HepG2 (cell line): ENCODE data around the gene EGR2. TPM values are rescaled to one million over a fixed set of nuclear protein-coding genes. Genes with fewer than 3 reads are reported as not detected.

ENCODE experiments used
- ATAC-seq: fragments of 200-7000 bp; cut with Tn5 transposase; 3 replicates; pipeline ENCODE4 v1.9.1; 2020; ENCODE audit warnings: mild to moderate bottlenecking, moderate library complexity
- BruUV-seq: library from RNA; stranded (reverse); fragments of 400-500 nt; replicated peaks from 2 replicates; lab custom pipeline; 2021; lab: Mats Ljungman, UMichigan
- CTCF ChIA-PET: fragments of 300-600 bp; formaldehyde crosslinking; extraction: SDS; loops from one replicate; lab custom pipeline; 2021; ENCODE audit warnings: low total read pairs, inconsistent platforms, low intra/inter-chr PET ratio; lab: Yijun Ruan, JAX
- POLR2A ChIA-PET: fragments of 350-600 bp; sonication (Branson Sonifier 250); formaldehyde crosslinking; loops from one replicate; lab custom pipeline; 2020; ENCODE audit warnings: antibody characterized with exemption, inconsistent platforms; lab: Yijun Ruan, JAX
- DNase-seq: peaks from one replicate; pipeline ENCODE4 v3.0.0-alpha.2; 2015; ENCODE audit warnings: low spot score
- FAIRE-seq: peaks from 3 replicates; lab custom pipeline; 2011; peaks lifted over from hg19 to GRCh38; lab: Jason Lieb, UNC
- H2AFZ ChIP-seq: one replicate; pipeline ENCODE4 v1.6.1; 2011; ENCODE audit warnings: low read length, inconsistent platforms
- H3K27ac ChIP-seq: fragments of 300-600 bp; 3 replicates; pipeline ENCODE4 v1.8.0; 2011; ENCODE audit warnings: mixed run types, mild to moderate bottlenecking, mixed read lengths, low read length, inconsistent platforms; ENCODE audit not compliant: insufficient read depth; ENCODE audit errors: extremely low read length
- H3K27me3 ChIP-seq, 2 experiments: fragments of 200-600 bp in 1 of 2; 2 replicates in 1 of 2; 3 replicates in 1 of 2; pipeline versions ENCODE4 v1.6.0 to v1.8.0; 2011; ENCODE audit warnings: low read length in 2 of 2, mild to moderate bottlenecking in 2 of 2, moderate library complexity in 2 of 2, inconsistent platforms in 1 of 2; ENCODE audit not compliant: insufficient read depth in 2 of 2, control insufficient read depth in 1 of 2
- H3K36me3 ChIP-seq, 2 experiments: fragments of 200-600 bp in 1 of 2; replicated peaks in 1 of 2; 2 replicates in 1 of 2; 3 replicates in 1 of 2; pipeline versions ENCODE4 v1.5.1 to v1.8.0; 2011; ENCODE audit warnings: low read length in 2 of 2, inconsistent platforms in 1 of 2; ENCODE audit not compliant: insufficient read depth in 2 of 2, control insufficient read depth in 1 of 2
- H3K4me1 ChIP-seq: 2 replicates; pipeline ENCODE4 v1.5.1; 2012; ENCODE audit warnings: low read length, inconsistent platforms; ENCODE audit not compliant: insufficient read depth
- H3K4me2 ChIP-seq: 2 replicates; pipeline ENCODE4 v1.6.0; 2011; ENCODE audit warnings: low read depth, low read length, inconsistent platforms
- H3K4me3 ChIP-seq, 3 experiments: fragments of 200-600 bp in 1 of 3; sonication (generic), shearing (Covaris generic) in 1 of 3; replicated peaks in 1 of 3; 2 replicates each; pipeline ENCODE4 v1.5.1; 2011 to 2016; ENCODE audit warnings: low read length in 3 of 3, inconsistent platforms in 2 of 3, low read depth in 2 of 3, mild to moderate bottlenecking in 2 of 3, control low read depth in 1 of 3, mixed read lengths in 1 of 3; ENCODE audit not compliant: insufficient read depth in 1 of 3
- H3K79me2 ChIP-seq: one replicate; pipeline ENCODE4 v1.6.1; 2011; ENCODE audit warnings: low read length, inconsistent platforms; ENCODE audit not compliant: insufficient read depth
- H3K9ac ChIP-seq: 2 replicates; pipeline ENCODE4 v1.6.0; 2011; ENCODE audit warnings: mild to moderate bottlenecking, low read depth, low read length, inconsistent platforms; ENCODE audit not compliant: insufficient read depth
- H3K9me3 ChIP-seq: 2 replicates; pipeline ENCODE4 v1.5.1; 2012; ENCODE audit warnings: mild to moderate bottlenecking, low read length
- H4K20me1 ChIP-seq: 2 replicates; pipeline ENCODE4 v1.6.0; 2011; ENCODE audit warnings: inconsistent platforms, mild to moderate bottlenecking, low read length, moderate library complexity; ENCODE audit not compliant: insufficient read depth
- HNRNPL ChIP-seq: fragments of 200-400 bp; formaldehyde crosslinking; IDR thresholded peaks from 2 replicates; pipeline ENCODE4 v1.6.1; 2017; ENCODE audit warnings: mild to moderate bottlenecking, low read depth, low read length
- MLXIP ChIP-seq: sonication (generic); formaldehyde crosslinking; IDR thresholded peaks from 2 replicates; pipeline ENCODE4 v1.9.0; 2021; ENCODE audit warnings: missing genetic modification reagents, borderline replicate concordance
- NFKB2 ChIP-seq: sonication (generic); formaldehyde crosslinking; IDR thresholded peaks from 2 replicates; pipeline ENCODE4 v1.4.0; 2020; ENCODE audit warnings: missing genetic modification reagents, borderline replicate concordance
- NFRKB ChIP-seq: fragments of 450-650 bp; IDR thresholded peaks from 2 replicates; pipeline ENCODE4 v1.6.1; 2017
- NR3C1 ChIP-seq: sonication (generic); formaldehyde crosslinking; IDR thresholded peaks from 2 replicates; pipeline ENCODE4 v1.4.0; 2020; ENCODE audit warnings: missing genetic modification reagents
- PLSCR1 ChIP-seq: sonication (generic); formaldehyde crosslinking; IDR thresholded peaks from 2 replicates; pipeline ENCODE4 v1.5.0; 2020; ENCODE audit warnings: missing genetic modification reagents, mild to moderate bottlenecking, borderline replicate concordance
- SALL2 ChIP-seq: sonication (generic); formaldehyde crosslinking; IDR thresholded peaks from 2 replicates; pipeline ENCODE4 v1.8.1; 2023; ENCODE audit warnings: mild to moderate bottlenecking, missing genetic modification reagents, inconsistent platforms
- SIX1 ChIP-seq: sonication (generic); formaldehyde crosslinking; IDR thresholded peaks from 2 replicates; pipeline ENCODE4 v1.4.0; 2020; ENCODE audit warnings: missing genetic modification reagents, borderline replicate concordance
- SRF ChIP-seq: IDR thresholded peaks from 2 replicates; pipeline ENCODE4 v1.6.1; 2011; ENCODE audit warnings: mild to moderate bottlenecking, low read depth, low read length, moderate library complexity
- TEAD2 ChIP-seq: sonication (generic); formaldehyde crosslinking; IDR thresholded peaks from 2 replicates; pipeline ENCODE4 v1.9.0; 2021; ENCODE audit warnings: missing genetic modification reagents
- ZNF503 ChIP-seq: sonication (generic); formaldehyde crosslinking; IDR thresholded peaks from 2 replicates; pipeline ENCODE4 v1.4.0; 2020; ENCODE audit warnings: missing genetic modification reagents
- WGBS: methylation state at CpG from one replicate; pipeline ENCODE4 v1.1.6; 2017; ENCODE audit warnings: low lambda C conversion rate; 5-methylcytosine and 5-hydroxymethylcytosine counted together
- in situ Hi-C: cut with HindIII; loops from 2 replicates; pipeline ENCODE4 v1.10.0; 2017; ENCODE audit warnings: low pct_unique_long_range_greater_than_20kb; ENCODE audit not compliant: extremely low pct_ligation_motif_present
- intact Hi-C: fragments of 100-400 bp; cut with micrococcal nuclease; formaldehyde crosslinking; loops from one replicate; pipeline ENCODE4 v1.10.0; 2022; ENCODE audit not compliant: unreplicated experiment
- polyA plus RNA-seq, 8 experiments: library from polyadenylated mRNA; depleted of rRNA in 3 of 8; stranded (reverse) in 7 of 8; unstranded in 1 of 8; fragments of >200 nt; fragmentation: Illumina TruSeq in 4 of 8; extraction: Trizol in 4 of 8; gene quantifications; 2 replicates each; pipeline versions ENCODE4 v1.2.1 to v1.2.3, GENCODE V29; 2011 to 2016; ENCODE audit warnings: low read depth in 4 of 8, missing spikeins in 1 of 8, mixed read lengths in 1 of 8; ENCODE audit not compliant: insufficient read depth in 1 of 8
- total RNA-seq, 5 experiments: library from RNA; depleted of rRNA; stranded (reverse); fragments of >200 nt; fragmentation: Illumina TruSeq; extraction: Trizol; gene quantifications; 2 replicates each; pipeline ENCODE4 v1.2.3, GENCODE V29; 2016; ENCODE audit warnings: low read depth in 1 of 5

Gene EGR2
- total and polyA plus RNA-seq, 2 of the 13 experiments (the other 11 are each of a cell fraction or from before 2014, with no cell fraction given) = 0.11 to 0.15 TPM

DNA sequence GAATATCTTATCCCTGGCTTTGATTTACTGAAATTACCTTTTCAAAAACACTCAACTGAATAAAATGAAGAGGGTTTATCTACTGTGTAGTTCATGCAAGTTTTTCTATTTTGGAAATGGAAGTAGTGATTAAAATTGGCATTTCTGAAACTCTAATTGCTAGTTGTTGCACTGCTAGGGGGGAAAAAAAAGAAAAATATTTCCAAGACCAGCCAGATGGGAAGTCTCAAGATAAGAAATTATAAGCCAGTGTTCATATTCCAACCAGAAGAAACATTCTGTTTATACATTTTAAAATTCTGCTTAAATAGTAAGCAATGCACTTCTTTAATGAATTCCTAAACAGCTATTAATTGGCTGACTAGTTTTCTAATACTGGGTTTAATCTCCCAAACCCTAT, 21.1 kb downstream of the EGR2 start:
- H3K36me3 ChIP-seq = no peaks in the 10 kb centered on the region
- H2AFZ ChIP-seq = no peak overlapping the region
- CTCF ChIA-PET = no interaction called here
- H4K20me1 ChIP-seq = no peaks in the 10 kb centered on the region
- POLR2A ChIA-PET = no interaction called here
- H3K4me1 ChIP-seq = peaks cover under 1% of the 10 kb centered on the region; the same call in 1 of the 2 replicates
- H3K9me3 ChIP-seq = no peaks in the 10 kb centered on the region
- no peaks in the 10 kb centered on the region for H3K79me2 ChIP-seq
- intact Hi-C loops = no loop called here
- TF ChIP-seq MLXIP = no peak
- no peak for TF ChIP-seq SIX1 (CRISPR knock-in tag)
- no peak for TF ChIP-seq HNRNPL
- H3K4me2 ChIP-seq = no peak overlapping the region
- in situ Hi-C loops = no loop called here
- no peak overlapping the region for H3K27ac ChIP-seq
- ATAC-seq (no peak), FAIRE-seq (no peak), DNase-seq (no peak)
- H3K4me3 ChIP-seq = no peak overlapping the region
- no peak overlapping the region for H3K9ac ChIP-seq
- no TSS peak for BruUV-seq
- H3K27me3 ChIP-seq = no peaks in the 10 kb centered on the region

DNA sequence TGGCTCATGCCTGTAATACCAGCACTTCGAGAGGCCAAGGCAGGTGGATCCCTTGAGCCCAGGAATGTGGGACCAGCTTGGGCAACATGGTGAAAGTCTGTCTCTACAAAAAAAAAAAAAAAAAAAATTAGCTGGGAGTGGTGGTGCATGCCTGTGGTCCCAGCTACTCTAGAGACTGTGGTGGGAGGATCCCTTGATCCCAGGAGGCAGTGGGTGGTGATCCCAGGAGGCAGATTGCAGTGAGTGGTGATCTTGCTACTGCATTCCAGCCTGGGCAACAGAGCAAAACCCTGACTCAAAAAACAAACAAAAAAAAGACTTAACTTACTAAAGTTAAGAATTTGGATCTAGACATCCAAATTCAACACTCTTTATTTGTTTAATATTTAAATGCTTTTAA, 21.9 kb downstream of the EGR2 start:
- no peak for FAIRE-seq
- Histone ChIP-seq H3K4me1 (peaks cover 9% of the 10 kb centered on the region), H3K27ac (no peak overlapping the region), H3K36me3 (no peaks in the 10 kb centered on the region), H3K79me2 (no peaks in the 10 kb centered on the region), H2AFZ (no peak overlapping the region), H3K4me3 (no peak overlapping the region), H3K9me3 (no peaks in the 10 kb centered on the region), H3K27me3 (no peaks in the 10 kb centered on the region), H4K20me1 (no peaks in the 10 kb centered on the region), H3K4me2 (no peak overlapping the region), H3K9ac (no peak overlapping the region)
- DNase-seq = no peak
- no peak for ATAC-seq
- intact Hi-C loops = no loop called here
- no TSS peak for BruUV-seq
- POLR2A ChIA-PET = no interaction called here
- in situ Hi-C loops = no loop called here
- WGBS = 0% methylated on average over 1 of the region's 1 CpG
- CTCF ChIA-PET = no interaction called here
- TF ChIP-seq NR3C1 (CRISPR knock-in tag) = no peak
- TF ChIP-seq ZNF503 (CRISPR knock-in tag) = no peak
- TF ChIP-seq SRF = no peak
- TF ChIP-seq PLSCR1 (CRISPR knock-in tag) = no peak
- no peak for TF ChIP-seq NFRKB
- no peak for TF ChIP-seq NFKB2
- no peak for TF ChIP-seq TEAD2 (CRISPR knock-in tag)
- no peak for TF ChIP-seq SALL2
